Measurements from ENCODE around the gene ADGRF5.

DNA sequence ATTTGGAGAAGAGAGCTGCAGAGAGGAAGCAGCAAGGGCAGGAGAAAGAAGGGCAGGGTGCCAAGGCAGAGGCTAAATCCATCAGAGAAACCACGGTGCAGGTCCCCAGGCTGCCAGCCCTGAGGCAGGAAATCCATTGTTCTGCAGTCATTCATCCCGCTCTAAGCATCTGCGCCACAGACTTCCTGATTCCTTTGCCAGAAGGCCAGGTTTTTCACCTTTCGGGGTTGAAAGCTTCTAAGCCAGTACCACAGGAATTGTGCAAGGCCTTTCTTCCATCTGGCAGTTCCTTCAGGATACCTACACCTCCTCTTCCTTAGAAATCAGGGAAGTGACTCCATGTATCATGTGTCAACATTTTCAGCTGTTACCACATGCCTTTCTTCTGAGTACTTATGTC is 45.6 kb downstream of the ADGRF5 start:
- TF ChIP-seq POLR2A (IDR thresholded peaks at IDR 0.05): no peak
- TF ChIP-seq, protein P1, sequence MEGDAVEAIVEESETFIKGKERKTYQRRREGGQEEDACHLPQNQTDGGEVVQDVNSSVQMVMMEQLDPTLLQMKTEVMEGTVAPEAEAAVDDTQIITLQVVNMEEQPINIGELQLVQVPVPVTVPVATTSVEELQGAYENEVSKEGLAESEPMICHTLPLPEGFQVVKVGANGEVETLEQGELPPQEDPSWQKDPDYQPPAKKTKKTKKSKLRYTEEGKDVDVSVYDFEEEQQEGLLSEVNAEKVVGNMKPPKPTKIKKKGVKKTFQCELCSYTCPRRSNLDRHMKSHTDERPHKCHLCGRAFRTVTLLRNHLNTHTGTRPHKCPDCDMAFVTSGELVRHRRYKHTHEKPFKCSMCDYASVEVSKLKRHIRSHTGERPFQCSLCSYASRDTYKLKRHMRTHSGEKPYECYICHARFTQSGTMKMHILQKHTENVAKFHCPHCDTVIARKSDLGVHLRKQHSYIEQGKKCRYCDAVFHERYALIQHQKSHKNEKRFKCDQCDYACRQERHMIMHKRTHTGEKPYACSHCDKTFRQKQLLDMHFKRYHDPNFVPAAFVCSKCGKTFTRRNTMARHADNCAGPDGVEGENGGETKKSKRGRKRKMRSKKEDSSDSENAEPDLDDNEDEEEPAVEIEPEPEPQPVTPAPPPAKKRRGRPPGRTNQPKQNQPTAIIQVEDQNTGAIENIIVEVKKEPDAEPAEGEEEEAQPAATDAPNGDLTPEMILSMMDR (IDR thresholded peaks at IDR 0.05): no peak
